IPS-NIHi7 (cell line): ENCODE measurements around the gene ST14.
"Not testable (repeated sequence)": the region's sequence is repeated elsewhere in the genome, so short reads cannot be mapped to it uniquely, and the experiment has no call there.

Experiments
- DNase-seq: peaks from one replicate; pipeline ENCODE4 v3.0.0; 2012; ENCODE audit warnings: mixed read lengths; ENCODE audit errors: extremely low spot score

The ST14 gene

DNA sequence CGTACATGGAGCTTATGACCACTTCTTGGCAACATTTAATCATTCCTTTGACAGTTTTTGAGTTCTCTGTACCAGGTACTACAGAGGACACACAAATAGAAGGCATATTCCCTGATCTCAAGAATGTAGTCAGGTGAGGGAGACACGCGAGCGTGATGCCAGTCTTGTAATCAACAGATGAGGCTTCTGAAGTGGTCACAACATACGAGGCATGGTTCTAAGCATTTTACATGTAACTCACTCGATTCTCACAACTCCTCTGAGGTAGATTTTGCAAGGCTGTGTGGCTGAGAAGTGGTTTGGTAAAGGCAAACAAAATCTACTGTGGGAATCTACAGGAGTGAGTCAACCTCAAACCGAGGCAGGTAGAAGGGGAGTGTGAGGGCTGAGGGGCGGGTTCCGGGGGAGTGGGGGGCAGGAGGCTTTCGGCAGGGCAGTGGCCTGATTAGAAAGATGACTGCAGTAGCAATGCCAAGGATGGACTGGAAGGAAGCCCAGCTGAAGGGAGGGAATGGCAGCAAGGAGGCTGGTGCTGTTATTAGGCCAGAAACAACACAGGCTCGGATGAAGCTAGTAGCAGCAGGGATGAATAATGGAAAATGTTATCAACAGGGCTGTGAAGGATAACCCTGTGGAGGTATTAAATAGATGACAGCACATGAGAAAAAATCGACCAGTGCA lies 63.8 kb downstream of the ST14 start:
- DNase-seq = no peak

DNA sequence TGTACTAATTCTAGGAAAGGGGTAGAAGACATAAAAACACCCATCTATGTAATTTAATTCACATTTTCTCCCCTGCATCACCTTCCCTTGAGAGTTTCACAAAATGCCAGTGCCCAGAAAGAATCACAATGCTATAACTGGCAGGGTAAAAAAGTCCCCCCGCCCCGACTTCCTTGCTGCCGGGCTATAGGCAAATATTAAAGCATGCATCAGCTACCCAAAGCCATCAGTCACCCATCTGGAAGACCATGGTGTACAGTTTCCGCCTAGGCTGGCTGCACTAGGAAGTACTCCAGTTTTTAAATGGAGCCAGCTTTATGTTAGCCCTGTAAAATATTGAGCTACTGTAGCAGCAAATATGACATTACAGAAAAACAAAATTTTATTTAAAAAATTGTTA lies 67.8 kb downstream of the ST14 start:
- DNase-seq = no peak

DNA sequence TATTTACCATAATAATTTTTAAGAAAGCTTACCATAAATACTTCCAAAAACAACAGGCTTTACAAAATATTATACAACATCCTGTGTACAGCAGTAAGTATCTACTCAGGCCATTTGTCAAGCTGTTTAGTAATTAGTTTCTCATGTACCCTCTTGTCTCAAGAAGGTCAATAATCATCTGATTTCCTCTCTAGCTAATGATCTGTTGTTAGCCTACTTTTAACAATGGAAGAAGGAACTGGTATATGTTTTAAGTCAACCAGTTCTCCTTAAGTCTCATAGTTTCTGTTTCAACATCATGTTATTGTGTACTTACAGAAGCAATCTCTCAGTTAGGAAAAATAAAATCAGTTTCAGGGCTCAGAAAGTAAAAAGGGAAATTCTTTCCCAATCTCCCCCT lies 73.9 kb downstream of the ST14 start:
- DNase-seq = not testable (repeated sequence)

DNA sequence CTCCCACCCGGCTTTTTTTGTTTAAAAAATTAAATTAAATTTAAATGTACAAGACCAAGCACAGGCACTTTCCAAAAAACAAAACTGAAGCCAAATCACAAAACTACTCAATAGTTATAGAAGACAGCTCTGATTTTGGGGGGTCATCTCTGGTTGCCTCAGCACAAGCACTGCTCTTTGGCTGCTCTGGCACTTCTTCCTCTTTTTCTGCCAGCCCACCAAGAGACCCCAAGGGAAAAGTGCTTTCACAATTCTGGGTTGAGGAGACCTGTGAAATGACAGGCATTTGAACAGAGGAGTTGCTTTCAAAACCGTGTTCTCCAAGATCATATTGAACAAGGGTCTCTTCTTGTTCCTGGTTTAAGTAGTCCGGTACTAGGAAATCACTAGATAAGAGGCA lies 74.3 kb downstream of the ST14 start:
- DNase-seq = not testable (repeated sequence)

DNA sequence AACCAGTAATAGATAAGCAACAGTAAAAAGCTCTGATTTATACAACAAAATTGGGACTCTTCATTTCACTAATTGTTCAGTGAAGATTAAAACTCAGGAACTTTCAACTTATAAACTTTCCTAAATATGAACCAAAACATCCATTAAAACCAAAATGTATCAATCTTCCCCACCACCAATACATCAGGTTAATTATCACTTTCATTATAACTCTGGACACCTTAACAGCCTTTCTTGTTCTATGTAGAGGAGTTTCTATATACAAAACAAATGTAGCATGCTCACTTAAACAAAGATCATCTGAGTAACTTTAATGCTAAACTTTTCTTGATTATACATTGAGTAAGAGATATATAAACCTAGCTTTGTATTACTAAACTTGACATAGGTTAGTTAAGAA lies 74.7 kb downstream of the ST14 start:
- no peak for DNase-seq

DNA sequence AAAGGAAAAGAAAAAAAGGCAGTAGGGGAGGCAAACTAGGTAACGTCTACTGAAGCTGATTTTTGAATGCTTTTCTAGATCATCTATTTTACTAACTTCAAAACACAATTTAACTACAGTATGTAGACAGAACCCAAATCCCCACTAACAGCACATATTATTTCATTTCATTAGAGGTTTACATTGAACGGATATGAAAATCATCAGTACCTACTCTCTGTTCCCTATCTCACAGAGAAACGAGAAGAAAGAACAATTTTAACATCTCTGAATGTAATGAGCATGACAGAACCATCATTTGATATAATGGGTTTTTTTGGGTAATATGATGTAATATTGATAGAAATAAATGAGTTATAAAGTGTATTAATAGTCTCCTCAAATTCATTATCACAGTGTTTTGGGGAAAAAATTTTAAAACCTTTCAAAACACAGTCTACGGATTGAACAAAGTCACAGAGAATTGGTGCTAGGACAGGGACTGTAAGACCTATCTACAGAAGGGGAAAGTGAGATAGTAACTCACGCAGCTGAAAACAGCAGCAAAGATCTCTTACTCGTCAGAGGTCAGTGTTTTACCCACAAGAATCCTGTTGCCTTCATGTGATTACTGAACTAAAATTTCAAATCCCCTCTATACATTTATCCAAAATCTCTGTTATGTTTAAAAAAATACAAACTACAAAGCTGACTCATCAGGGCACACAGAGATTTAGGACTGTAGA lies 77.9 kb downstream of the ST14 start:
- DNase-seq = no peak

DNA sequence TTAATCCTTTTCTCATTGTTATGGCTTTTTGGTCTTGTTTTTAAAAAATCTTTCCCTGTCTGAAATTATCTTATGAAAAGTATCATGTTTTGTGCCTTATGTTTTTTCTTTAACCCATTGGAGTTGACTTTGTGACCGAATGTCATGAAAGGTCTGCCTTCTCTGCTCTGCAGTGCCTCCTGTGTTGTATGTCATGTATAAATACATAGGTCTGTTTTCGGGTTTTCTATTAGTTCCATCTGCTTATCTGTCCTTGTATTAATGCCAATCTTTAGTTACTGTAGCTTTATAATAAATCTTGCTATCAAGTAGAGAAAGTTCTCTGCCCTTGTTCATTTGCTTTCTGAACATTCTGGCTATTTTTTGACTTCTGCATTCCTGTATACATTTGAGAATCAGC lies 82.1 kb downstream of the ST14 start:
- DNase-seq = no peak

DNA sequence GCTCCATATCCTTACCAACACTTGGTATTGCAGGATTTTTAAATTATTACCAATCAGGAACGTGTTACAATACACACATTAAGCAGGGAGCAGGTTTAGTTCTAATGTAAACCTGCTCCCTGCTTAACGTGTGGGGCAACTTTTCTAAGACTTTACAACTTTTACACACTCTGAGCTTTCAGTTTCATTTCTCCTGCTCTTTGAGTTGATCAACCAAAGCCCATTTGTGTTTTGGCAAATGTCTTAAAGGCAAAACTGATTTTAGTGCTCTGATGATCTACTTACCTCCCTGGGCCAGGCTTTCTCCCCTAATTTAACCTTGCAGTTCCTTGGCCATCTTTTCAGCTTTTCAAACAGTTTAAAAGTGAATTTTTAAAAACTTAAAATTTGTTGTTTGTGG lies 84.2 kb downstream of the ST14 start:
- DNase-seq = no peak

DNA sequence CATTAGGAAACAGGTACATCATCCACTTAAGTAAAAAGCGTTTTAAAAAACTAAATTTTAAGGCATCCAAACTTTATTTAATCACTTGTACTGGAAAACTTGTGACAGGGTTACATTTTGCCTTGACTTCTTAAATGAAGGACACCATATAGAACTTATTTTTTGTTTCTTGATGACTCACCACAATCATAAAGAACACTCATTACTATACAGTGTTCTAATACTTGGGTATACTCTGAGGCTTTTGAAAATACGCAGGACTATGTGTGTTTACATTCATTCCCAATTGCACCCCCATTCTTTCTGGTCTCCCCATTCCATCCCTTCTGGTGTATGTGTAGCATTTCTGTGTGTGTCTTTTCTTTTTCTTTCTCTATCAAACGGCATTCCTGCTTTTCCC lies 85.3 kb downstream of the ST14 start:
- no peak for DNase-seq

DNA sequence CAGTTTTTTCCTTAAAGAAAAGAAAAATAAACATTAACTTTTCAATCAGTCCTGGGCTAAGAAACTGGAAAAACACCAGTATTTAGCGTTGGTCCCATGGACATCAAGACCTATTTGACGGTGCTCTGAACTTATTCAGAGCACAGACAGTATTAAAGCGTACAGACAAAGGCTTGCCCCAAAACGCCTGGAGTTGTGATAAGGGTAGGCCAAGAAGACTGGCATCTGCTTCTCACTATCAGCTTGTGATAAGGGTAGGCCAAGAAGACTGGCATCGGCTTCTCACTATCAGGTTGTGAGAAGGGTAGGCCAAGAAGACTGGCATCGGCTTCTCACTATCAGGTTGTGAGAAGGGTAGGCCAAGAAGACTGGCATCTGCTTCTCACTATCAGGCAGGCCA lies 85.8 kb downstream of the ST14 start:
- DNase-seq = not testable (repeated sequence)

DNA sequence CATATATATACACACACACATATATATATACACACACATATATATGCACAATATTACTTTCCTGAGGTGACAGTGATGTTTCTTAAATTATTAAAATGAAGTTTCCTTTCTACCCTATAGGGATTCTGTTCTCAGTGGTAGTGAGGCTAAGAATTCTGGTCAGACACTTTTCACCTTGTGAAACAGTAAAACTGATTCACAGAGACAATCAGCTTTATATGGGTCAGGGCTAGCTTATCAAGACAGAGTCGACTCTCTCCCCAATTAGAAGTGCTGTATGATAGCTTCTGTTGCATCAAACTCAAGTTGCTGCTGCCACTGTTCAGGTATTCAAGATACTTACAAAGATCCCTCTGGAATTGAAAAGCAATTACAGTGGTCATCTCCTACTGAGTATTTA lies 86.7 kb downstream of the ST14 start:
- no peak for DNase-seq

DNA sequence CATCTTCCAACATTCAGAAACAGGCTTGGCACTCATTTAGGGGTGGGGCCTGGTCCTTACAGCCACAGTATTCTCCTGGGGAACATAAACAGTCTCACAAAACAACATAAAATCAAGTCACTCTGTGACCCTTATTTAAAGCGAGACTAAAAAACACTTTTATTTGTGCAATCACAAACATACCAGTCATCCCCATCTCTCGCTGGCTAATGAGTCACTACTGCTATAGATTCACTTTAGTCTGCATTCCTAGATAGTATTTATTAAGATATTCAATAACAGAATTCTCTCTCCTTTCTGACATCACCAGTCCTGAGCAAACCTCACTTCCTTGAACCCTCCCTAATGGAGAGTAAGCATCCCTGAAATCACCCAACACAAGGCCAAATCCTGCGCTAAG lies 87.2 kb downstream of the ST14 start:
- DNase-seq = no peak

DNA sequence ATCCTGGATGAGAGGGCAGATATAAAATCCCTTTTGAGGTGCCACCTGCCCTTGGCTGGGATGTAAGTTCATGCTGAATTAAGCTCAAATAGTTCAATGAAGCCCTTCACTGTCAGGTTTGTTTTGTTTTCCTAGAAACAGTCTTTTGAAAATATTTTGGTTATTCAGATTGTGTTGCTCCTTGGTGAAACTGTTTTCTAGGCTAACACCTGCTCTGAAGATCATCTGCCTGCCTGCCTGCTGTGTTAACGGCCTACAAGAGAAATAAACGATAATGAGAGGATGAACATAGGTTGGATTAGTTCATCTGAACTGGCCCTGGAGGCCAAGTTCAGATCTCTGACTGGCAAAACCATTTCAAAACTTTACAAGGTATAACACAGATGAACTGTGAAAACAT lies 87.7 kb downstream of the ST14 start:
- no peak for DNase-seq

DNA sequence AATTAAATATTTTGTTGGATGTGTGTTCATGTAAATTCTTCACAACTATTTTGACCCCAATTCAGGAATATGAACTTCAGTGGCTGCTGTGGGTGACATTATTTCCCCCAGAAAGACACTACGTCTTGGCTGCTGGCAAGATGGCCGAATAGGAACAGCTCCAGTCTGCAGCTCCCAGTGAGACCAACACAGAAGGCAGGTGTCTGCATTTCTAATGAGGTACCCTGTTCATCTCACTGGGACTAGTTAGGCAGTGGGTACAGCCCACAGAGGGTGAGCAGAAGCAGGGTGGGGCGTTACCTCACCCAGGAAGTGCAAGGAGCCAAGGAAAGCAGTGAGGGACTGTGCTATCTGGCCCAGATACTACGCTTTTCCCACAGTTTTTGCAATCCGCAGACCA lies 89.8 kb downstream of the ST14 start:
- DNase-seq = no peak

DNA sequence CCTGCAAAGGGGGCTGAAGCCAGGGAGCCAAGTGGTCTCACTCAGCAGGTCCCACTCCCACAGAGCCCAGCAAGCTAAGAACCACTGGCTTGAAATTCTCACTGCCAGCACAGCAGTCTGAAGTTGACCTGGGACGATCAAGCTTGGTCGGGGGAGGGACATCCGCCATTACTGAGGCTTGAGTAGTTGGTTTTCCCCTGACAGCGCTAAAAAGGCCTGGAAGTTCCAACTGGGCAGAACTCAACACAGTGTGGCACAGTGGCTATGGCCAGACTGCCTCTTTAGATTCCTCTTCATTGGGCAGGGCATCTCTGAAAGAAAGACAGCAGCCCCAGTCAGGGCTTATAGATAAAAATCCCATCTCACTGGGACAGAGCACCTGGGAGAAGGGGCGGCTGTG lies 90.3 kb downstream of the ST14 start:
- not testable (repeated sequence) for DNase-seq

DNA sequence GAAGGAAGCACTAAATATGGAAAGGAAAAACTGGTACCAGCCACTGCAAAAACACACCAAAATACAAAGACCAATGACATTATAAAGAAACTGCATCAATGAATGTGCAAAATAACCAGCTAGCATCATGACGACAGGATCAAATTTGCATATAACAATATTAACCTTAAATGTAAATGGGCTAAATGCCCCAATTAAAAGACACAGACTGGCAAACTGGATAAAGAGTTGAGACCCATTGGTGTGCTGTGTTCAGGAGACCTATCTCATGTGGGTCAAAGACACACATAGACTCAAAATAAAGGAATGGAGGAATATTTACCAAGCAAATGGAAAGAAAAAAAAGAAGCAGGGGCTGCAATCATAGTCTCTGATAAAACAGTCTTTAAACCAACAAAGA lies 92.2 kb downstream of the ST14 start:
- DNase-seq = not testable (repeated sequence)
